Memory B cell (primary cell): ENCODE results near the gene ANK3.

Experiments
- ATAC-seq: fragments of 150-1000 bp; cut with Tn5 transposase; 2 replicates; pipeline ENCODE4 v1.10.0; 2021; ENCODE audit warnings: low read depth, mild to moderate bottlenecking, moderate library complexity
- DNase-seq, 2 donors: peaks; one replicate each; pipeline ENCODE4 v3.0.0; 2022; ENCODE audit warnings: low spot score in 2 of 2
- H3K27ac Mint-ChIP-seq: one replicate; pipeline ENCODE4 v1.8.0; 2022; ENCODE audit warnings: mild to moderate bottlenecking, moderate library complexity, mixed read lengths
- H3K27me3 Mint-ChIP-seq: one replicate; pipeline ENCODE4 v1.8.0; 2022; ENCODE audit warnings: mixed read lengths
- H3K36me3 Mint-ChIP-seq: one replicate; pipeline ENCODE4 v1.8.0; 2022; ENCODE audit warnings: mild to moderate bottlenecking, mixed read lengths
- H3K4me1 Mint-ChIP-seq: one replicate; pipeline ENCODE4 v1.8.0; 2022; ENCODE audit warnings: mixed read lengths
- H3K4me3 Mint-ChIP-seq: one replicate; pipeline ENCODE4 v1.8.0; 2022; ENCODE audit warnings: mild to moderate bottlenecking, moderate library complexity, mixed read lengths
- H3K9me3 Mint-ChIP-seq: one replicate; pipeline ENCODE4 v1.8.0; 2022; ENCODE audit warnings: mixed read lengths

Gene ANK3

DNA sequence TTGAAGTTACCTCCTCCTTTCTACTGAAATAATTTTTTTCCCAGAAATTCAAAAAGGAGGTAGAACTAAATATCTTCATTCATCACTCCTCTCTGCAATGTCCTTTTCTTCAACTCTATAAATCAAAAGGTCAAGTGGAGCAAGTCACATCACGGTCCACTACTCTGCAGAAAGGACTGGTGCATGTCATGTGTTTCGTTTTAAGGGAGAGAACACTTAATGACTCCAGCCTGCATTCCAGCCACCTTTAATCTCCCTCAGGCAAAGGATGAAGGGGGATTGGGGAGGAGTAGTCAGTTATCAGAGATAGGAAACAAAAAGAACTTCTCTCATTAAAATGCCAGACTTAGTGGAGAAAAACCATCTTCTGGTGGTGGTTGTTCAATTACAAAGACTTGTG, 78.9 kb downstream of the ANK3 start:
- DNase-seq, result no peak
- no peak for ATAC-seq
- H3K9me3 Mint-ChIP-seq, result no peaks in the 10 kb centered on the region
- H3K27ac Mint-ChIP-seq, result no peak overlapping the region
- no peaks in the 10 kb centered on the region for H3K27me3 Mint-ChIP-seq
- H3K4me3 Mint-ChIP-seq, result no peak overlapping the region
- H3K36me3 Mint-ChIP-seq, result no peaks in the 10 kb centered on the region
- H3K4me1 Mint-ChIP-seq, result peaks cover 9% of the 10 kb centered on the region

DNA sequence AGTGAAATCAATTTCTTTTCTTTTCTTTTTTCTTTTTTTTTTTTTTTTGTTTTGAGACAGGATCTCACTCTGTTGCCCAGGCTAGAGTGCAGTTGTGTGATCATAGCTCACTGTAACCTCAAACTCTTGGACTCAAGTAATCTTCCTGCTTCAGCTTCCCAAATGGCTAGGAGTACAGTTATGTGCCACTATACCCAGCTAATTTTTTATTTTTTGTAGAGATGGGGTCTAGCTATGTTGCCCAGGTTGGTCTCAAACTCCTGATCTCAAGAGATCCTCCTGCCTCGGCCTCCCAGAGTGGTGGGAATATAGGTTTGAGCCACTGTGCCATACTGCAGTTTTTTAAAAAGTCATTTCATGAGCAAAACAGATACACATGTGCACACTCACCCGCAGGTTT, 79.8 kb downstream of the ANK3 start:
- no peak for DNase-seq
- Mint-ChIP-seq H3K4me3 (no peak overlapping the region), H3K27me3 (no peaks in the 10 kb centered on the region), H3K9me3 (no peaks in the 10 kb centered on the region), H3K4me1 (peaks cover 7% of the 10 kb centered on the region), H3K36me3 (no peaks in the 10 kb centered on the region), H3K27ac (no peak overlapping the region)
- ATAC-seq, result no peak

DNA sequence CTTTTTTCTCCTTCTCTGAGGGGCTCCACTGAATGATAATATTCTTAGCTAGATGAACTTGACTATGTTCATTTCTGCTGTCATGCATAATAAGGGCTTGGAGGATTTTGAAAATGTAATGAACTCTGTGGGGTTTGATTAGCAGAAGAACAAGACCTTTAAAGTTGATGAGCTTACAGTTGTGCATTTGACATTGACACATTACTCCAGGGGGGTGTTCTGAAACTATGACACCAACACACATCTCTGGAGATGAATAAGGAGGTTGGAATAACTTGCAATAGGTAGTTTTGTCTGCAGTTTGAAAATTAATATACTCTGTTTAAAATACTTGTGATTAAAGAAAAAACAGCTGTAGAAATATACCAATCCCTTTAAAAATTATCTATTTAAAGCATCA, 80.3 kb downstream of the ANK3 start:
- Mint-ChIP-seq H3K4me1 (peaks cover 2% of the 10 kb centered on the region), H3K9me3 (no peaks in the 10 kb centered on the region), H3K36me3 (no peaks in the 10 kb centered on the region), H3K27ac (no peak overlapping the region), H3K27me3 (no peaks in the 10 kb centered on the region), H3K4me3 (no peak overlapping the region)
- ATAC-seq, result no peak
- DNase-seq, result no peak

DNA sequence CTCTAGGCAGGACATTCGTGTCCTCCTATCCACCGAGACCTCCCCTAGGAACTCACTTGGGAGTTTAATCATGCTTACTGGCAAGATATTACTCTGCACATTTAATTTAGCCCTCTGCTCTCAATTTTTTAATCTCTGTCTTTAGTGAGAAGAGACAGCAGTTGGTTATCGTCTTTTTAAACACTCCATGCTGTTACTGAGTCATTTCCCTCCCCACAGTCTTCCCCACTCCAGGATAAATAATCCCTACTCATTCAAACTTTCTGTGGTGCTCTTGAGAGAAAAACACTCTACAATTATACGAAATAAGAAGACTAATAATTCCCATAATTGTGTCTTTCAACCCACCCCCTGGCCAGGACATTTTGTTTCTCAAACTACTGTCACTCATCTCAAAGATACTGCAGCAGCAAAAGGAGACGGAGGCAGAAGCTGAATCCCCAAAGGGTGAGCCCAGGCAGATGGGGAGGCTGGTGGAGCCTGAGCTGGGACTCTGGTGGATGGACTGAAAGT, 84.2 kb downstream of the ANK3 start:
- Mint-ChIP-seq H3K9me3 (no peaks in the 10 kb centered on the region), H3K4me1 (peaks cover 3% of the 10 kb centered on the region), H3K4me3 (no peak overlapping the region), H3K27ac (no peak overlapping the region), H3K27me3 (no peaks in the 10 kb centered on the region), H3K36me3 (peaks cover 2% of the 10 kb centered on the region)
- ATAC-seq, result no peak
- DNase-seq, result no peak

DNA sequence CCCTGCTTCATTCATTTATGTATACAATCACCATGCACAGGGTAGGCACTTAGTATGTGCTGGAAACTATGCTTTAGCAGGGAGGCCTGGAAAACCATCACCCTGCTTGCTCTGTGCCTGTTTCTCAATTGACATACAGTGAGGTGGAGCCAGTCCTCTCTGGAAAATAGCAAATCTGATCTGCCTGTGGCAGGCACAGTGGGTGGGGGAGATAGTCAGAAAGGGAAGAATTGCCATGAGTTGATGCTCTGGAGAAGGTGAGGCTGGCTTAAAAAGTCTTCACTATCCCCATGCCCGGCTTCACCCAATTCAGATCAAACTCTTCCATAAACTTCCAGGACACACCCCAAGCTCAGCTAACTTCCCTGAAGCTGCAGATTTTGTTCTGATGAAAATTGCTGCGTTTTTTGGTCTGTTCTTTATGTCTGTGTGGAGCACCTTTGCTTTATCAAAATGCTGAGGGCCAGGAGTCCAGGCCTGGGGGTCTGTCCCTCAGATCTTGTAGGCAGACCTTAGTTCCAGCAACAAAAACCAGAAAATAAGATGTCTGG, 84.8 kb downstream of the ANK3 start:
- DNase-seq, result no peak
- peaks cover 3% of the 10 kb centered on the region for H3K4me1 Mint-ChIP-seq
- H3K9me3 Mint-ChIP-seq, result no peaks in the 10 kb centered on the region
- H3K27ac Mint-ChIP-seq, result no peak overlapping the region
- H3K4me3 Mint-ChIP-seq, result no peak overlapping the region
- no peaks in the 10 kb centered on the region for H3K27me3 Mint-ChIP-seq
- no peak for ATAC-seq
- peaks cover 2% of the 10 kb centered on the region for H3K36me3 Mint-ChIP-seq

DNA sequence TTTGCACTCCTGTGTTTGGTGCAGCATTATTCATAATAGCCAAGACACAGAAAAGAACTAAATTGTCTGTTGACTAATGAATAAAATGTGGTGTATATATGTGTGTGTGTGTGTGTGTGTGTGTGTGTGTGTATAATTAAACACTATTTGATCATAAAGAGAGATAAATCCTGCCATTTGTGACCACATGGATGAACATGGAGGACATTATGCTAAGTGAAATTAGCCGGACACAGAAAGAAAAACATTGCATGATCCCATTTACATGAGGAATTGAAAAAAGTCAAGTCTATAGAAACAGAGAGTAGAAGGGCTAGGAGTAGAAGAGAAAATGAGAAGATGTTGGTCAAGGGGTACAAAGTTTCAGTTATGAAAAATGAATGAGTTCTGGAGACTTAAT, 85.9 kb downstream of the ANK3 start:
- DNase-seq (no peak), ATAC-seq (no peak)
- H3K4me3 Mint-ChIP-seq, result no peak overlapping the region
- no peaks in the 10 kb centered on the region for H3K27me3 Mint-ChIP-seq
- H3K4me1 Mint-ChIP-seq, result peaks cover 3% of the 10 kb centered on the region
- no peak overlapping the region for H3K27ac Mint-ChIP-seq
- peaks cover 2% of the 10 kb centered on the region for H3K36me3 Mint-ChIP-seq
- H3K9me3 Mint-ChIP-seq, result no peaks in the 10 kb centered on the region

DNA sequence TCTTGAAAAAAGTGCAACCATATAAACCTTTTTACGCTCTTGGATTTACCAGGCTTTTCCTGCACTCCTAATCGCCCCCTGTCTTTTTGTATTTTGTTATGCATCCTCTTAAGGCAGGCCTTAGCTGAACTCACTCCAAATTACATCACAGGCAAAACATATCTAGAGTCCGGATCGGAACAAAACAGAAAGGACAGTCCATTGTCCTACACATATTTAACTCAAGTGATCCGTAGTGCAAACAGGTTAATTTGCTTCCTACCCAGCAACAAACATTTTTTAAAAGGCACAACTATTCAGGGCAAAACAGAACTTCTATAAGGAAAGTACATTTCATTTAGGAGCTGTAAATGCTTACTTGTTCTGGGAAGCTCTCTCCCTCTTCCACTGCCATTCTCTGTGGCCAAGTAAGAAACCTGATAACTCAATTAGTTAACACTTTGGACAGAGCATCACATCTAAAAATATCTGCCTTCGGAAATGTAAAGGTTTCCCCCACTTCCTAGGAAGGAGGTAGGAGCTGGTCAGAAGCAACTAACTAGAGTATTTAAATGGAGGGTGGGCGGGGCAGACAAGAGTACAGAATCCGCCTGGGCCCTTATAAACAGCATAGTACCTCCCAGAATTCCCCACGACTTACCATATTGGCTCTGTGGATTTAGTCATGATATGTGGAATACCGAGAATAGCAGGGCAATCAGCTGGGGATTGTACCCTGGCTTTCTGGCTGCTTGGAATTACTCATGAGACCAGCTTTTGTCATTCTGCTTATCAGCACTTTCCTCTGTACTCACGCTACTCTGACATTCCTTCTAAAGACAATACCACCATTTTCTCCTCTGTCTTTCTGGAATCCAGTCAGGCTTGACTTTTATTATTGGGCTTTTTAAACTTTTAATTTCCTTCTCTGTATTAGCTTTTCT, 89.5 kb downstream of the ANK3 start:
- no peak for ATAC-seq
- H3K4me1 Mint-ChIP-seq, result peaks cover 3% of the 10 kb centered on the region
- no peak overlapping the region for H3K4me3 Mint-ChIP-seq
- peaks cover 2% of the 10 kb centered on the region for H3K36me3 Mint-ChIP-seq
- DNase-seq, result no peak
- no peak overlapping the region for H3K27ac Mint-ChIP-seq
- H3K27me3 Mint-ChIP-seq, result no peaks in the 10 kb centered on the region
- no peaks in the 10 kb centered on the region for H3K9me3 Mint-ChIP-seq

DNA sequence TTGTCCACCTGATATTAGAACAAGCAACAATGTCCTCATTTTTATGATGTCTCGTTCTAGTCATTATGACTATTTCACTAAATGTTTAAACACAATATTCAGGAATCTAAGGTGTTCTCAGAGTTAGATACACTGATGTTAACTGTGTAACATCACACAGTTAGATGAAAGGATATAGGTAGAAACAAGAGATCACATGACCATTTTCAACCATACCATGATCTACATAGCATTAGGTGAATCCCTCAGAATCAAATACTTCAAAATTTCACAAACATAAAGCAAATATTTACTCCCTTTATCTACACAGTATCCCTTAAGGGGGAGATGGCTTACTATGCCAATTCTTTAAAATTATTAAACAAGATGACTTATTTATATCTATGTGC, 90.3 kb downstream of the ANK3 start:
- H3K4me3 Mint-ChIP-seq, result no peak overlapping the region
- no peak overlapping the region for H3K27ac Mint-ChIP-seq
- ATAC-seq, result no peak
- DNase-seq, result no peak
- H3K36me3 Mint-ChIP-seq, result peaks cover 2% of the 10 kb centered on the region
- no peaks in the 10 kb centered on the region for H3K9me3 Mint-ChIP-seq
- peaks cover 3% of the 10 kb centered on the region for H3K4me1 Mint-ChIP-seq
- no peaks in the 10 kb centered on the region for H3K27me3 Mint-ChIP-seq

DNA sequence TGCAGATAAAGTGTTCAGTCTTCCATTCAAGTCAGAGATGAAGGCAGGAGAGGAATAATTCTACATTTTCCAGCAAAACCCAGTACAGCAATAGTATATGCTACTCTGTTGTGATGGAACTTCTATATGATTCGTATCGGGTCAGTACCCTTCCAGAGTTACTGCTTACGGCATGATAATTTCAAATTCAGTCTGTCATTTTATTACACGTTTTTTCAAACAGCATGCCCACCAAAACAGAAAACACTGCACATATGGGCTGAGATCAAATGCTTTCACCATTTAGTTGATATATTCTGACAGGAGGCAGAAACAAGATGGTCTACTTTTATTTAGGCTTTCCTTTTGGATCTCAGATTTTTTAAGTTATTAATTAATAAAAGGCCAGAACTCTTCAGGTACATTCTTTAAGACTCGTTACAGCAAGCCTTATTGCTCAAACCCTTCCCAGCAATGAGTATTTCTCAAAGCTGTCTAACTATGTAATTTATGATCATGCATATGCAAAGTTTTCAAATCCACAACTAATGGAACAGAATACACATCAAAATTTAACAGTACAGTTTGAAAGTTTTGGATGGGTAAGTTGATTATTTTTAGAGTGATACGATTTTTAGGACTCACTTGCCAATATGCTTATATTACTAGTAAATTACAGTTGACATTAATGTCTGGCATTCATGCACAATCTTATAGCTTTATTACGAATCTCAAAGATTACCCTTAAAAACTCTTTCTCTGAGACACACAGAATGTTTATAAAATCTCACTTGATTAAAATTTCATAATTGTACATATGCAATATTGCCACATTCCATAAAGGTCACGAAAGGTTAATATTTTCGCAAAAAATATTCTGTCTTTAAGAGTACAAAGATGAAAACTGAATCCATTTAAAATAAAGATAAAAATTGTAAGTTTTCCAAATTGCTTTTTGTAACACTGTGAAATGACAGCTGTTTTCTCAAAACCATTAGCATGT, 91.0 kb downstream of the ANK3 start:
- no peaks in the 10 kb centered on the region for H3K36me3 Mint-ChIP-seq
- H3K4me1 Mint-ChIP-seq, result peaks cover under 1% of the 10 kb centered on the region
- H3K9me3 Mint-ChIP-seq, result no peaks in the 10 kb centered on the region
- H3K4me3 Mint-ChIP-seq, result no peak overlapping the region
- DNase-seq, result no peak
- ATAC-seq, result no peak
- no peaks in the 10 kb centered on the region for H3K27me3 Mint-ChIP-seq
- no peak overlapping the region for H3K27ac Mint-ChIP-seq

DNA sequence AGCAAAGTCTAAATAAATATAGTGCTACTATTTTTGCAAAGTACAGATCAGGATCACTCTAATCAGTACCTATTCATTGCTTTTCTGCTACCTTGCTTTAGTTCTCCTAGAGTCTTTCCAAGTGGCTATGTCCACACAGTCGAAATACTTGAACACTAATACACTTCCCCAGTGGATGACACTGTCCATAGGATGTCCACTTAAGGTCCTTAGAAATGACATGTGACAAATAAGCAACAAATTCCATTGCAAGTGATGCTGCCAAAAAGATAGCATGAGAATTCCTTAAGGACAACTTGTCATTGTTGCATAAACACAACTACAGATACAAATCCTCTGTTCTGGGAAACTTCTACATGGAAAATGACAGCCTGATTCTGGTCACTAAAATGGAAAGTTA, 93.6 kb downstream of the ANK3 start:
- Mint-ChIP-seq H3K27me3 (no peaks in the 10 kb centered on the region), H3K4me1 (peaks cover 5% of the 10 kb centered on the region), H3K4me3 (no peak overlapping the region), H3K9me3 (no peaks in the 10 kb centered on the region), H3K27ac (no peak overlapping the region), H3K36me3 (peaks cover 3% of the 10 kb centered on the region)
- ATAC-seq, result no peak
- no peak for DNase-seq

DNA sequence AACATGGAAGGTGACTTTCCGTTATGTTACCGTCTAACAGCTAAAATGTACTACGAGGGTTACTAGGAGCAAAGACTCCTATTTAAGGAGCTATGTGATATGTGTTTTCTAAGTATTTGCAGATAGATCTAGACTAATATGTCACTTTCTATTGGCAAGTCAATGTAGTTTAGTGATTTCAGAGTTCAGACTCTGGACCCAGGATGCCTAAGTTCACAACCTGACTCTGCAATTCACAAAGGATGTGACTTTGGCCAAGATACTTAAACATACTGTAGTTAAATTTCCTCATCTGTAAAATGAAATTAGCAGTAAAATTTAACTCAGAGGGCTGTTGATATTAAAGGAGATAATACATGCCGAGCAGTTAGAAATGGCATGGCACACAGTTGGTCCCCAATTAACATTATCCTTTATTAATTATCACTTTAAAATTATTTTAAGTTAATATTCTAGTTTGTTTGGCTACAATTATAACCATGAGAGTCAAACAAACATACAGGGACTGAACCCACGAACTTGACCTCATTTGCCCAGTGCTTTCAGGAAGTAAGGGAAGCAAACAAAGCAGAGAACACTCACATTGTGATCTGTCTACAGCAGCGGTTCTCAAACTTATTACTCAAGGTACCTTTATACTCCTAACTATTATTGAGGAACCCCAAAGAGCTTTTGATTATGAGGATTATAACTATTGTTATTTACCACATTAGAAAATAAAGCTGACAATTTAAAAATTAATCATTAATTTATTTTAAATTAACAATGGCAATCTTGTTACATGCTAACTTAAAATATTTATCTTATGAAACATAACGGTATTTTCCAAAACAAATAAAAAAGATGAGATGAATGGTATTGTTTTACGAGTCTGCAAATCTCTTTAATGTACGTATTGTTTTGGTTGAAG, 94.4 kb downstream of the ANK3 start:
- H3K27ac Mint-ChIP-seq, result no peak overlapping the region
- H3K4me3 Mint-ChIP-seq, result no peak overlapping the region
- peaks cover 3% of the 10 kb centered on the region for H3K36me3 Mint-ChIP-seq
- no peaks in the 10 kb centered on the region for H3K9me3 Mint-ChIP-seq
- no peak for ATAC-seq
- H3K27me3 Mint-ChIP-seq, result no peaks in the 10 kb centered on the region
- no peak for DNase-seq
- peaks cover 5% of the 10 kb centered on the region for H3K4me1 Mint-ChIP-seq

DNA sequence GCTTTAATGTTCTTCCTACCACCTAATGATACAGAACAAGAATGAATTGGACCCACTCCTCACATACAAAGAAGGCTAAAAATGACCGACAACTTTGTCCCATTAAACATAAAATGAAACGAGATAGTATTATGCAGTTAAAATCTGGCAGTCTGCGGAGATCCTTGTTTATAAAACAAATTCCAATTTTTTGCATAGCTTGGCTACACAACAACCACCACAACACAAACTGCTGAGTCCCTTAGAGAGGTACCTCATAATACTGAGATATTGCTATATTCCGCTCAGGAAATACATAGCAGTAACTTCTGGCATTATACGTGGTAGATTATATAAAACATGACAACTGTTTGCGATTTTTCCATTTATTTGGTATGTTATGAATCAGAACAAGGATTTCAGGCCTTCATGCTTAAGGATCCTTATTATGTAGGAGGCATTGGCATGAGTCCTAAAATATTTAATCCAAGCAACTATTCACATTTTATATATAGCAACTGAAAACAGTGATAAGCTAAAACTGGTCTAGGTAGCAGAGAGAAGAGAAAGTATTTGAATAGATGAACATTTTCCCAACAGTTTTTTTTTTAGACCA, 96.0 kb downstream of the ANK3 start:
- Mint-ChIP-seq H3K27me3 (no peaks in the 10 kb centered on the region), H3K9me3 (no peaks in the 10 kb centered on the region), H3K27ac (no peak overlapping the region), H3K4me3 (no peak overlapping the region), H3K36me3 (peaks cover 3% of the 10 kb centered on the region), H3K4me1 (peaks cover 5% of the 10 kb centered on the region)
- DNase-seq, result no peak
- ATAC-seq, result no peak

DNA sequence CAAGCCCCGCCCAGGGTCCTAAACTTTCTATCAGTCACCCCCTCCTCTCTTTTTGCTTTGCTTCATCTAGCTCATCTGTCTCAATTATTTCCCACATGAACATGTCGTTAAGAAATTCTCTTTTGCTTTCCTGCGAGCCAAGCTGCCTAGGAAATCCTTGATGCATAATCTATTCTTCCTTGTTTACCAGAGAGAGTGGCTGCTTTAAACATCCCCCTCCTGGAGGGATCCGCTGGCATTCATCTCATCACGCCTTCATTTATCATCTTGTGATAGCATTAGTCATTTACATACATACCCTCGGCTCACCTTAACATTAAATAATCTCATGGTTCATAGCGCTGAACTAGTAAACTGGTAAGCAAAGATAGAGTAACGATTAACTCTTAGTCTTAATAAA, 96.7 kb downstream of the ANK3 start:
- Mint-ChIP-seq H3K36me3 (peaks cover 3% of the 10 kb centered on the region), H3K9me3 (no peaks in the 10 kb centered on the region), H3K4me3 (no peak overlapping the region), H3K27me3 (no peaks in the 10 kb centered on the region), H3K27ac (no peak overlapping the region), H3K4me1 (peaks cover 11% of the 10 kb centered on the region)
- DNase-seq, result no peak
- no peak for ATAC-seq
